Adrenal gland (tissue), 12 donors: ENCODE results near the gene PYCR2. TPM values are rescaled to one million over a fixed set of nuclear protein-coding genes. Genes with fewer than 3 reads are reported as not detected.

Source experiments
- DNase-seq, 7 donors: peaks; one replicate each; pipeline ENCODE4 v3.0.0-alpha.2; 2019 to 2020
- H3K27ac ChIP-seq, 5 donors: fragments of 200-600 bp; sonication (generic) in 4 of 5; 1 replicate in 3 of 5; 2 replicates in 2 of 5; pipeline versions ENCODE4 v1.5.1 to v1.8.0; 2016 to 2020; ENCODE audit warnings: mild to moderate bottlenecking in 1 of 5
- H3K27me3 ChIP-seq: fragments of 200-600 bp; 2 replicates; pipeline ENCODE4 v1.8.0; 2021
- H3K36me3 ChIP-seq, 2 donors: fragments of 200-600 bp; replicated peaks in 1 of 2; 1 replicate in 1 of 2; 2 replicates in 1 of 2; pipeline versions ENCODE4 v1.5.1 to v1.8.0; 2018 to 2022
- H3K4me1 ChIP-seq, 2 donors: fragments of 200-600 bp; replicated peaks in 1 of 2; 1 replicate in 1 of 2; 2 replicates in 1 of 2; pipeline versions ENCODE4 v1.5.1 to v1.8.0; 2018 to 2021
- H3K4me3 ChIP-seq, 4 donors: fragments of 200-600 bp; sonication (generic) in 3 of 4; one replicate each; pipeline ENCODE4 v1.5.1; 2016 to 2018
- H3K9me3 ChIP-seq, 3 donors: fragments of 200-600 bp; sonication (generic) in 1 of 3; replicated peaks in 1 of 3; 1 replicate in 2 of 3; 2 replicates in 1 of 3; pipeline versions ENCODE4 v1.5.1 to v1.8.0; 2016 to 2021
- CTCF ChIP-seq, 6 experiments: fragments of 450-650 bp in 4 of 6; fragments of 200-600 bp in 2 of 6; sonication (generic) in 1 of 6; IDR thresholded peaks; 1 replicate in 5 of 6; 2 replicates in 1 of 6; pipeline versions ENCODE4 v1.5.1 to v1.8.0; 2016 to 2021; ENCODE audit warnings: antibody characterized with exemption in 6 of 6, mild to moderate bottlenecking in 2 of 6, moderate library complexity in 1 of 6
- POLR2A ChIP-seq, 2 donors: fragments of 450-650 bp; IDR thresholded peaks; one replicate each; pipeline ENCODE4 v1.6.1; 2017; ENCODE audit warnings: antibody characterized with exemption in 2 of 2, mild to moderate bottlenecking in 2 of 2, moderate library complexity in 1 of 2
- WGBS, 4 donors: extraction: QIAGEN DNeasy Blood & Tissue Kit in 2 of 4; methylation state at CpG; one replicate each; pipeline versions ENCODE4 v1.1.5 to v1.1.7; 2013 to 2017; 5-methylcytosine and 5-hydroxymethylcytosine counted together
- intact Hi-C, 2 donors: fragments of 100-400 bp; cut with DNase I; formaldehyde crosslinking; loops; one replicate each; pipeline versions ENCODE4 v1.14.1 to v1.15.0; 2022 to 2023
- polyA plus RNA-seq, 3 donors: library from polyadenylated mRNA; stranded (reverse); fragments of 200-250 nt in 2 of 3; fragments of 350-450 nt in 1 of 3; fragmentation: Illumina TruSeq in 1 of 3; extraction: RNeasy Lipid Tissue Mini Kit (QIAGEN cat#74804) in 1 of 3; gene quantifications; one replicate each; pipeline ENCODE4 v1.2.3, GENCODE V29; 2013 to 2014
- total RNA-seq, 9 donors: library from RNA; depleted of rRNA in 4 of 9; stranded (reverse); fragments of >200 nt in 4 of 9; fragments of 120-200 nt in 1 of 9; fragmentation: NEBNext Ultra II Directional in 1 of 9; extraction: Animal tissue kit (Norgen Biotek cat#: 25700) in 1 of 9; gene quantifications; one replicate each; pipeline versions ENCODE4 v1.1.0 to v1.2.4, GENCODE V29; 2013 to 2023
- donor health status: healthy with polysubstance abuse.
- donor health status: Bipolar disorder and iron deficiency.
- donor health status: DM: yes; HTN: yes; CAD: no.
- donor health status: DM: no; HTN: no; CAD: no.
- donor health status: DM: no; HTN: no; CAD: no.
- donor health status: DM: yes; HTN: yes; CAD: no.

PYCR2 gene
- total and polyA plus RNA-seq, 12 donors, result 76.0 to 135 (median 84.2) TPM

GRCh38 chr1:225882694-225883615, 41.1 kb downstream of the PYCR2 start:
- Histone ChIP-seq H3K36me3 (no peaks in the 10 kb centered on the region), H3K4me1 (peaks cover 28 to 32% of the 10 kb centered on the region in 2 donors), H3K4me3 (peak overlapping the region; percentile 67 to 96 (median 88)), H3K9me3 (no peaks in the 10 kb centered on the region), H3K27me3 (no peaks in the 10 kb centered on the region), H3K27ac (peak overlapping the region; percentile 61 to 93 (median 90))
- intact Hi-C loops, result no loop called here
- TF ChIP-seq CTCF (IDR thresholded peaks at IDR 0.05) (no peak), POLR2A (IDR thresholded peaks at IDR 0.05) (no peak)
- WGBS, 4 donors, result 5 to 25% (median 14%) methylated on average over 14 to 63 of the region's 63 CpGs
- peak; percentile 62 to 76 (median 71) for DNase-seq

- TF ChIP-seq CTCF (IDR thresholded peaks at IDR 0.05), result peak in 5 of 6 experiments; percentile 28 to 58 (median 36)
- peak; percentile 64 to 82 for TF ChIP-seq POLR2A (IDR thresholded peaks at IDR 0.05)
- H3K27me3 ChIP-seq, result no peaks in the 10 kb centered on the region
- H3K4me1 ChIP-seq, result peaks cover 28 to 38% of the 10 kb centered on the region in 2 donors
- H3K9me3 ChIP-seq, result no peaks in the 10 kb centered on the region
- peak; percentile 89 to 95 (median 93) for DNase-seq
- intact Hi-C loops, result no loop called here
- H3K27ac ChIP-seq, result peak within 1 kb of the TSS; percentile 61 to 93 (median 90)
- 0 to 6% (median 0%) methylated on average over 9 to 64 of the region's 64 CpGs for WGBS, 4 donors
- H3K4me3 ChIP-seq, result peak within 1 kb of the TSS; percentile 67 to 96 (median 88)
- no peaks in the 10 kb centered on the region for H3K36me3 ChIP-seq
Measured at GRCh38 chr1:225881959-225882693, 41.9 kb downstream of the PYCR2 start, which contains the start of gene TMEM63A. Gene TMEM63A, minus strand, starts transcription at chr1:225882380. Its CDS starts 4,800 bp downstream, at chr1:225877580.

GRCh38 chr1:225881081-225881958, 42.7 kb downstream of the PYCR2 start:
- intact Hi-C loops, result no loop called here
- H3K9me3 ChIP-seq, result no peaks in the 10 kb centered on the region
- H3K4me1 ChIP-seq, result peaks cover 28 to 38% of the 10 kb centered on the region in 2 donors
- H3K36me3 ChIP-seq, result no peaks in the 10 kb centered on the region
- H3K4me3 ChIP-seq, result peak overlapping the region; percentile 67 to 96 (median 88)
- TF ChIP-seq POLR2A (IDR thresholded peaks at IDR 0.05) (no peak), CTCF (IDR thresholded peaks at IDR 0.05) (no peak)
- no peaks in the 10 kb centered on the region for H3K27me3 ChIP-seq
- peak; percentile 71 to 83 (median 81) for DNase-seq
- H3K27ac ChIP-seq, result peak overlapping the region; percentile 61 to 93 (median 90)
- WGBS, 4 donors, result 10 to 16% (median 14%) methylated on average over 12 to 25 of the region's 25 CpGs
